ENCODE results near the gene CABLES2.
"Not testable (repeated sequence)": the region's sequence is repeated elsewhere in the genome, so short reads cannot be mapped to it uniquely, and the experiment has no call there.

CABLES2 gene

DNA sequence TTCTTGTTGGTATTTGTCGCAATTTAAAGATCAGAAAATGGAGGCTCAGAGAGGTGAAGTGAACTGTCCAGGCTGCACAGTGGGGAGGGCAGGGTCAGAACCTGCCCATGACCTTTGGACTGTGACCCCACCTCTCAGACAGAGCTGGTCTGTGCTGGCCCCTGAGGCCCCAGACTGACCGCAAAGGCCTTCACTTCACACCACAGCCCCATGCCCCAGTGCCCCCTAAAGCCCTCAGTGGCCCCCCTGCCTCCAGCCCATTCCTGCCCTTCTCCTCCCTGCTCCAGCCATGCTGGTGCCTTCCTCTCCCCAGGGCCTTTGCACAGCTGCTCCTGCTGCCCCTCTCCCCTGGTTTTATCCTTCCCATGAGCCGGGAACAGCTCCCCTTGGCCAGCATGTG lies 29.6 kb upstream of the CABLES2 start:
- DNase-seq (ENCODE audit: low read depth) = no peak

- no peak for DNase-seq (ENCODE audit: low read depth)
Measured at GRCh38 chr20:62433658-62434497, 26.8 kb upstream of the CABLES2 start.

DNA sequence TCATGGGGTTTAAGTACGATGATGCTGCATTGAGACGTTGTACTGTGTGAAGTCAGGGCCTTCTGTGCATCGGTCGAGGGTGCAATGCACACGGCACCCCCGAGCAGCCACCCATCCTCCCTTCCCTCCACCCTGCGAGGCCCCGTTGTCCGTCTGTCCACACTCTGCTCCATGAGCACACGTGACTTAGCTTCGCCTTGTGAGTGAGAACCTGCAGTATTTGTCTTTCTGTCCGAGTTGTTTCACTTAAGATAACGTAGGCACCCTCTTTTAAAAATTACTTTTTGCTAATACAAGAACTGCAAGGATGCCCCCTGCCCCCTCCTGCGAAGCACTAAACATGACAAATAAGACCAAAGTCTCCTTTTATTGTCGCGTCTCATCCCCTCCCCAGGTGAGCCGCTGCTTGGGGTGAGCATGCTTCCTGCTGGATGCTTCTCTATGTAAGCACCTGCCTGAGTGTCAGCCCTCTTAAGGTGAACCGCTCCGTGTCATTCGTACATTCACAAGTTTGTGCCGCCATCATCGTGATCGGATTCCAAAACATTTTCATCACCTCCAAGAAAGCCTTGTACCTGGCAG lies 23.9 kb upstream of the CABLES2 start:
- DNase-seq (ENCODE audit: low read depth) = no peak

GRCh38 chr20:62430311-62430853 lies 23.3 kb upstream of the CABLES2 start:
- no peak for DNase-seq (ENCODE audit: low read depth)

- no peak for DNase-seq (ENCODE audit: low read depth)
Measured at GRCh38 chr20:62429455-62430310, 22.6 kb upstream of the CABLES2 start.

GRCh38 chr20:62428396-62429295 lies 21.6 kb upstream of the CABLES2 start:
- no peak for DNase-seq (ENCODE audit: low read depth)

DNA sequence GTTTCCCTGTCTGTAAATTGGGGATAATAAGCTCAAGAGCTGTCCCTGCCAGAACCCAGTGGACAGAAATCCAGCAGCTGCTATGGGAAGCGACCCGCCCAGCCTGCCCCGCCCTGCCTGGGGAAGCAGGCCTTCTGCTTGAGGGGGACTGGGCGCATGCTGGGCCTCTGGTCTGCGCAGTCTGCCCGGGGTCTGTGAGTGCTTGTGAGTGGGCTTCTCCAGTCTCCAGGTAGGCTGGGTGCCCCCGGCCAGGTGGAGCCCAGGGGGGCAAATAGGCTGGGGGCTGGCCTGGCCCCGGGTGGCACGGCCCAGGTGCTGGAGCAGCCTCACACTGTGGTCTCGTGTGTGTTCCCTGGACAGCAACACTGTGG lies 20.9 kb upstream of the CABLES2 start:
- no peak for DNase-seq (ENCODE audit: low read depth)

- no peak for DNase-seq (ENCODE audit: low read depth)
Measured at GRCh38 chr20:62427172-62428001, 20.3 kb upstream of the CABLES2 start, which contains the start of gene RBBP8NL. RBBP8NL (minus strand) TSS chr20:62427539; CDS start chr20:62419647, 7,892 bp downstream.

GRCh38 chr20:62426699-62427131 lies 19.6 kb upstream of the CABLES2 start:
- no peak for DNase-seq (ENCODE audit: low read depth)

GRCh38 chr20:62426059-62426348 lies 18.9 kb upstream of the CABLES2 start:
- not testable (repeated sequence) for DNase-seq (ENCODE audit: low read depth)

GRCh38 chr20:62425281-62426058 lies 18.4 kb upstream of the CABLES2 start:
- no peak for DNase-seq (ENCODE audit: low read depth)

GRCh38 chr20:62424249-62425107 lies 17.4 kb upstream of the CABLES2 start:
- no peak for DNase-seq (ENCODE audit: low read depth)

- DNase-seq (ENCODE audit: low read depth) = no peak
Measured at GRCh38 chr20:62423326-62423706, 16.2 kb upstream of the CABLES2 start.

DNA sequence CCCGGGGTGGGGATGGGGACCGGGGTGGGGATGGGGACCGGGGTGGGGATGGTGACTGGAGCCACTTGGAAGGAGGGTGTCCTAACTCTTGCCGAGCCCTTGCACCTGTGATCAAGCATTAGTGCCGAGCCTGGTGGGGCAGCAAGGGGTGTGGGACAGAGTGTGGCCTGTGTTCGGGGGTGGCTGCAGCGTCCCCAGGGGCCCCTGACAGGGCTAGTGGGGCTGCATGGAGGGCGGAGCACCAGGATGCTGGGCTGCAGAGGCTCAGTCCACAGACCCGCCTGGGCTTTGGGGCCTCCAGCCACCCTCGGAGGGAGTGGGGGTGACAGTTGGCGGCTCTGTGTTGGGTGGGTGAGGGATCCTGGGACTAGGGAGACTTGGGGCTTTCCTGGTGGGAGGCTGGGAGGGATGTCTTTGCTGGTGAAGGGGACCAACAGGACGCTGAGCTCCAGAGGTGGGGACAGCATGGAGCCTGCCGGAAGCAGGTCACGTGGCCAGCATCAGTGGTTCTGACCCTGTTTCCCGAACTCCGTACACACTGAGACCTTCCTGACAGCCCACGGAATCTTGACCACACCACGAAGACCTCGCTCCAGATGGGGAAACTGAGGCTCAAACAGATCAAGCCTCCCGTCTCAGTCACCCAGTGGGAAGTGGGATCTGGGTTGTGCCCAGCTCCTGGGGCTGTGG lies 15.7 kb upstream of the CABLES2 start:
- no peak for DNase-seq (ENCODE audit: low read depth)

GRCh38 chr20:62421716-62421990 lies 14.6 kb upstream of the CABLES2 start:
- DNase-seq (ENCODE audit: low read depth) = no peak

DNA sequence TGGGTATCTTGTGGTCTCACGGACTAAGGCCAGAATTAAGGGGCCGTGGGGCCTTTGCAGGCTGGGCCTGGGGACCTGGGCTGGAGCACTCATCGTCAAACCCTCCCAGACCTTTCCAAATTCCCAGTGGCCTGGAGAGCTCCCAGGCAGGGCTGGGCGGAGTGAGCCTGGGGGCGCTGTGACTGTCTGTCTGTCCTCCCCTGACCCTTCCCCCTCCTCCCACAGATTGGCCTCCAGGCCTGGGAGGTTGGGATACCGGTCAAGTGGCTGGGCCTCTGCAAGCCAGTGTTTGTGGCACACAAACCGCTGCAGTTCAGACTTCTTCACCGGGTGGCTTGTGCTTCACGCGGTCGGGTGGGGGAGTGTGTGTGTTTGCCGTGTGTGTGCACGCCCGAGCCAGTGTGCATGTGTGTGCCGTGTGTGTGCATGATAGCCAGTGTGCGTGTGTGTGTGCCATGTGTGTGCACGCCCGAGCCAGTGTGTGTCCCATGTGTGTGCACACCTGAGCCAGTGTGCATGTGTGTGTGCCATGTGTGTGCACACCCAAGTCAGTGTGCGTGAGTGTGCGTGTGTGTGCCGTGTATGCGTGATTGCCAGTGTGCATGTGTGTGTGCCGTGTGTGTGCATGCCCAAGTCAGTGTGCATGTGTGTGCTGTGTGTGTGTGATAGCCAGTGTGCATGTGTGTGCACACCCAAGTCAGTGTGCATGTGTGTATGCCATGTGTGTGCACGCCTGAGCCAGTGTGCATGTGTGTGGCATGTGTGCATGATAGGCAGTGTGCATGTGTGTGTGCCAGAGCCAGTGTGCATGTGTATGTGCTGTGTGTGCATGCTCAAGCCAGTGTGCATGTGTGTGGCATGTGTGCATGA lies 14.0 kb upstream of the CABLES2 start:
- DNase-seq (ENCODE audit: low read depth) = no peak

DNA sequence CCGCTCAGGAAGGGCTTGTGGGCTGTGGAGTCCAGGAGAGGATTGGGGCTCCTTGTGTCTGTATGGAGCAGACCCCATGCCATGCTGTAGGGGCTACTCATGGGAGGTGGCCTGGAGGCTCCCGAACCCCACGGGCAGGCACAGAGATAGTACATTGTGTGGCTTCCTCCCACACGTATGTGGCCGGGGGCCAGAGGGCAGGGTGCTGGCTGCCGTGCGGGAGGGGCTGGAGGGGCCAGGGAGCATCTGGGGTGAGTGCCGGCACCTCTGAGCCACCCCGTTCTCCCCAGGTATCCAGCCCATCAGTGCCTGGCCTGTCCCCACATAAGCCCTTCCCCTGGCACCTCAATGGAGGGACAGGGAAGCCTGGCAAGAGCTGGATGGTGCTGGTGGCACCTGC lies 12.7 kb upstream of the CABLES2 start:
- no peak for DNase-seq (ENCODE audit: low read depth)

Measured in activated T-cell treated with anti-CD3 and anti-CD28 coated beads for 48 hours (primary cell).